Measurements from ENCODE around the gene ENTPD6.
A peak's percentile ranks its signal among the peaks of the same experiment; 100 is the strongest.

Gene ENTPD6

GRCh38 chr20:25247956-25248785 lies 52.7 kb downstream of the ENTPD6 start, which contains the start of gene PYGB (continued):
- TF ChIP-seq PRDM6 (tag by site-specific recombination; IDR thresholded peaks at IDR 0.05) = no peak
- TF ChIP-seq ZNF362 (tag by site-specific recombination; IDR thresholded peaks at IDR 0.05) = no peak
- TF ChIP-seq ZNF610 (tag by site-specific recombination; IDR thresholded peaks at IDR 0.05; ENCODE audit: borderline replicate concordance) = no peak
- TF ChIP-seq ZNF394 (tag by site-specific recombination; IDR thresholded peaks at IDR 0.05; ENCODE audit: borderline replicate concordance) = peak; percentile 76; the same call in 1 of the 2 replicates
- no peak for TF ChIP-seq ZNF747 (tag by site-specific recombination; IDR thresholded peaks at IDR 0.05)
- TF ChIP-seq ZNF501 (tag by site-specific recombination; IDR thresholded peaks at IDR 0.05) = 0 out of 2 replicates have a peak, but pooled peaks have one; percentile 23
- TF ChIP-seq ZBTB20 (tag by site-specific recombination; IDR thresholded peaks at IDR 0.05) = peak; percentile 74
- peak; percentile 52 for TF ChIP-seq SP3 (tag by site-specific recombination; IDR thresholded peaks at IDR 0.05)
- TF ChIP-seq ZNF571 (tag by site-specific recombination; IDR thresholded peaks at IDR 0.05) = no peak
- 0 out of 2 replicates have a peak, but pooled peaks have one; percentile 44 for TF ChIP-seq BCL11A (tag by site-specific recombination; IDR thresholded peaks at IDR 0.05; ENCODE audit: low read depth)
- TF ChIP-seq ZNF398 (tag by site-specific recombination; IDR thresholded peaks at IDR 0.05) = 0 out of 2 replicates have a peak, but pooled peaks have one; percentile 30
- TF ChIP-seq ZBTB10 (tag by site-specific recombination; IDR thresholded peaks at IDR 0.05) = no peak
- 0 out of 2 replicates have a peak, but pooled peaks have one; percentile 44 for TF ChIP-seq PRDM1 (tag by site-specific recombination; IDR thresholded peaks at IDR 0.05)
- peak; percentile 88 for TF ChIP-seq KLF16 (tag by site-specific recombination; IDR thresholded peaks at IDR 0.05)
- TF ChIP-seq ZNF2 (tag by site-specific recombination; IDR thresholded peaks at IDR 0.05) = peak; percentile 92
- peak; percentile 61; the same call in 1 of the 2 replicates for TF ChIP-seq CTCF (tag by site-specific recombination; IDR thresholded peaks at IDR 0.05)
- no peak for TF ChIP-seq ZNF580 (tag by site-specific recombination; IDR thresholded peaks at IDR 0.05)
- peak; percentile 56 for TF ChIP-seq EGR2 (tag by site-specific recombination; IDR thresholded peaks at IDR 0.05; ENCODE audit: low read depth)
- no peak; the same call in 1 of the 2 replicates for TF ChIP-seq ZNF561 (tag by site-specific recombination; IDR thresholded peaks at IDR 0.05; ENCODE audit: borderline replicate concordance)
- TF ChIP-seq KLF1 (tag by site-specific recombination; IDR thresholded peaks at IDR 0.05) = peak; percentile 82
- TF ChIP-seq ZNF660 (tag by site-specific recombination; IDR thresholded peaks at IDR 0.05) = no peak; the same call in 1 of the 2 replicates
- TF ChIP-seq ZNF366 (tag by site-specific recombination; conservative IDR thresholded peaks at IDR 0.05) = peak; percentile 53
- TF ChIP-seq ZNF341 (tag by site-specific recombination; IDR thresholded peaks at IDR 0.05; ENCODE audit: low read depth) = peak; percentile 91
- TF ChIP-seq ZNF133 (tag by site-specific recombination; IDR thresholded peaks at IDR 0.05) = 0 out of 2 replicates have a peak, but pooled peaks have one; percentile 15

Data from HEK293 (cell line).